ENCODE data around the gene HIGD1A.
"Not testable (repeated sequence)": the region's sequence is repeated elsewhere in the genome, so short reads cannot be mapped to it uniquely, and the experiment has no call there.

The HIGD1A gene

GRCh38 chr3:42829083-42829627 is 24.9 kb upstream of the HIGD1A start:
- no peak for DNase-seq

- no peak for DNase-seq
These were observed 23.4 kb upstream of the HIGD1A start for GRCh38 chr3:42827654-42828053.

DNA sequence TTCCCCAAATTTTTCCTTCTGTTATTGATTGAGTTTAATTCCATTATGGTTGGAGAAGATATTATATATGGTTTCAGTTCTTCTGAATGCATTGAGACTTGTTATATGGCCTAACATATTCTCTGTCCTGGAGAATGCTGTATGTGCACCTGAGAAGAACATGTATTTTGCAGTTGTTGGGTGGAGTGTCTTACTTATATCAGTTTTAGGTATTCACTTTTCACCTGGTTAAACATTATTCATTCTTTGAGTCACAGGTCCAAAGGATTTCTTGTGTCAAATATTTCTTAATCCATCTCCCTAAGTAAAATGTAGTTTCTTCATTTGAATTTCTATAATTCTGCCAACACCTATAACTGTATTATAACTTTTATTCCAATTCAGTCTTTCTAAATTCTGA is 22.7 kb upstream of the HIGD1A start:
- no peak for DNase-seq

DNA sequence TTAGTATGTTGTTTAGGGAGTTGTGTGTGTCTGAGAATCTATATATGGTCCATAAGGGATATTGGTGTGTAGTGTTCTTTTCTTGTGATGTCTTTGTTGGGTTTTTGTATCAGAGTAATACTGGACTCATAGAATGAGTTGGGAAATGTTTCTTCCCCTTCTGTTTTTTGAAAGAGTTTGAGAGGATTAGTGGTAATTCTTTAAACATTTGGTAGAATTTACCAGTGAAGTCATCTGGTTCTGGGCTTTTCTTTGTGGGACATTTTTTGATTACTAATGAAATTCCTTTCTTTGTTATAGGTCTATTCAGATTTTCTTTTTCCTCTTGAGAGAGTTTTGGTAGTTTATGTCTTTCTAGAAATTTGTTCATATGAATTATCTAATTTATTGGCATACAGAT is 21.9 kb upstream of the HIGD1A start:
- no peak for DNase-seq

DNA sequence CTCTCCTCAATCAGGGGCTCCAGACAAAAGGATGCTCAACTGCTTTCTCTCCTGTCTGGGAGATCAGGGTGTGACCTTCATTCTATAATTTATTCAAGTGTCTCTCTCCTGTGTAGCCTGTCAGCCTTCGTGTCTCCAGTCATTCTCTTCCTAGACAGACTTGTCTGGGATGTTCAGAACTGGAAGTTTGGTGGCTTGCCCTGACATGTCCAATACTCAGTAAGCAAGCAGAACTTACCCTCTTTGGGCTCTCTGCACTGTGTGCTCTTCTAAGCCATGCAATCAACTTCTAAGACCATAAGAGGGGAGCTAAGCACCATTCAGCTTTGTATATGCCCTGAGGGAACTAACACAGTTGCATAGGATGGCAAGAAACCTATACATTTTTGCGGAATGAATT is 19.1 kb upstream of the HIGD1A start:
- no peak for DNase-seq

DNA sequence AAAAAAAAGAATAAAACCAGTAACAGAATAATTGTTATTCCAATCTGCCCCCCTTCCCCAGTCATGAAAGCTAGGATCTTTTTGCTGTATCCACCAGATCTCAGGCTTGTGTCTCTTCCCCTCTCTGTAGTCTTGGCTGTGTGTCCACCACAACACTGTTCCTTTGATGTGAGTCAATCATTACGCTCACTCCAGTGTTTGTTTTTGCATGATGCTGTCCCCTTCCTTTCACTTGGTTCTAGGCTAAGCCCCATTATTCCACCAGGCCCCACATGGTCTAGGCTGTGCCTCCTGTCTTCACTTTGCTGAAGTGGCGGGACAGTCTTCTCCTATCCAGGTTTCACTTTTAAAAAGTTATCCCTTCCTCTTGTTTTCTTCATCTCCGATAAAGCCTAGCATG is 18.5 kb upstream of the HIGD1A start:
- no peak for DNase-seq

GRCh38 chr3:42820746-42821051 is 16.4 kb upstream of the HIGD1A start:
- DNase-seq, result no peak

DNA sequence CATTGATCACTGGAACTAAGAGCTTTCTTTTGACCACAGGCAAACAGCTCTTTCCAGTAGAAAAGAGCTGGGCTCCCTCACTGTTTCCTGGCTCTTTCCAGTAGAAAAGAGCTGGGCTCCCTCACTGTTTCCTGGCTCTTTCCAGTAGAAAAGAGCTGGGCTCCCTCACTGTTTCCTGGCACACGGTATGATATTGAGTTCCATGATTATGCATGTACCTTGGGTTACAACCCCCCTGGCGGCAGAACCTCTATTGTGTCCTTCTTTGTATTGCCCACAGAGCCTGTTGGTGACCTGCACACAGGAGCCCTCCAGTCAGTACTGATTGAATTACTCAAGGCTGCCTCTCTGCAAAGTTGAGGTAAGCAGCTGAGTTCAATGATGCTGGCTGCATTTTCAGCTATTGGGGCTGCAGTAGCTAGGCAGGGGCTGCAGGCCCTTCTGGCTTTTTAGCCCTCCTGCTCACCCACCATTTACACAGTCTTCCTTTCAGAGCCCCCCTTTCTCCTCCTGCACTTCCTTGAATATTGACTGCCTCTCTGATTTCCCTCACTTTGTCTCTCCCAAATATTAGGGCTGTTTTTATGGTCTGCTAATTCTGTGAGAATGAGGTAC is 15.2 kb upstream of the HIGD1A start:
- no peak for DNase-seq

- no peak for DNase-seq
These were observed 11.5 kb upstream of the HIGD1A start for GRCh38 chr3:42815826-42816225.

DNA sequence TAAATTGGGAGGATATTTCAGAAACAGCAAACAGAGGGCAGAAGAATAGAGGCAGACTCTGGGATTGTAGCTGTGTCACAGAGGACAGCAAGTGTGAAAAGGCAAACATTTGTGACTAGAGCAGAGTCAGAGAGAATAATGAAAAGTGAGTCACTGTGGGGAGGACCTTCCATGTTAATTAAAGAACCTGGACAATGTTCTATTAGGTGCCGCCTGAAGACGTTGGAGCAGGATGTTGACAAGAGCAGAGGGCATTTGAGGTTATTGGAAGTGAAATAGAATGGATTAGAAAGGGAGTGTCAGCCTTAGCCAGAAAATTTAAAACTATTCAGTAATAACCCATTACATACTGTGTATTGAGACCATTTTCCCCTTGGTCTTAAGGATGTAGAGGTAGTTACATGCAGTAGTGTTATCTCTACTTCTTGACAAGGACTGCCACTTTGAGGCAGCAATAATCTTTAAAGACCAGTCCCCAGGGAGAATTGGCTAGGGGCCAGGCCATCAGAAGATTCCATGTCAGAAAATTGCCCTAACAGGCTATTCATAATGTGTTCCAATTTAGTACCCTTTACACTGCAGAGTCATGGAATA is 10.7 kb upstream of the HIGD1A start:
- no peak for DNase-seq

GRCh38 chr3:42814246-42814645 is 10.0 kb upstream of the HIGD1A start:
- no peak for DNase-seq

DNA sequence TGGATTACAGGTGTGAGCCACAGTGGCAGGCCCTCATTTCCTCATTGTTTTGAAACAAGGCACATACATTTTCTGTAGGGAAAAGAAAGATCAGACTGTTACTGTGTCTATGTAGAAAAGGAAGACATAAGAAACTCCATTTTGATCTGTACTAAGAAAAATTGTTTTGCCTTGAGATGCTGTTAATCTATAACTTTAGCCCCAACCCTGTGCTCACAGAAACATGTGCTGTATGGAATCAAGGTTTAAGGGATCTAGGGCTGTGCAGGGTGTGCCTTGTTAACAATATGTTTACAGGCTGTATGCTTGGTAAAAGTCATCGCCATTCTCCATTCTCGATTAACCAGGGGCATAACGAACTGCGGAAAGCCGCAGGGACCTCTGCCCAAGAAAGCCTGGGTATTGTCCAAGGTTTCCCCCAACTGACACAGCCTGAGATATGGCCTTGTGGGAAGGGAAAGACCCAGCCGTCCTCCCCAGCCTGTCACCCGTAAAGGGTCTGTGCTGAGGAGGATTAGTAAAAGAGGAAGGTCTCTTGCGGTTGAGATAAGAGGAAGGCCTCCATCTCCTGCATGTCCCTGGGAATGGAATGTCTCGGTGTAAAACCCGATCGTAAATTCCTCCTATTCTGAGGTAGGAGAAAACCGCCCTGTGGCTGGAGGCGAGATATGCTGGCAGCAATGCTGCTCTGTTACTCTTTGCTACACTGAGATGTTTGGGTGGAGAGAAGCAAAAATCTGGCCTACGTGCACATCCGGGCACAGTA is 7.0 kb upstream of the HIGD1A start:
- DNase-seq, result not testable (repeated sequence)

DNA sequence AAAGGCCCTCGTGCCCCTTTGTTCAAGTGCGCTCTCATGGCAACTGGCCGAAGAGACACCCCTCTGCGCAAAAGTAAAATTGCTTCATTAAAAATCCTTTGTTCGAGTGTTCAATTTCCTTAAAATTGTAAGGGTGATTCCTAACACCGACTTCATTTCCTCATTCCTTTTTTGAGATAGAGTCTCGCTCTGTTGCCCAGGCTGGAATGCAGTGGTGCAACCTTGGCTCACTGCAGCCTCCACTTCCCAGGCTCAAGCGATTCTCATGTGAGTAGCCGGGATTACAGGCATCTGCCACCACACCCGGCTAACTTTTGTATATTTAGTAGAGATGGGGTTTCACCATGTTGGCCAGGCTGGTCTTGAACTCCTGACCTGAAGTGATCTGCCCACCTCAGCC is 6.4 kb upstream of the HIGD1A start:
- DNase-seq, result not testable (repeated sequence)

- no peak for DNase-seq
These were observed 4.9 kb upstream of the HIGD1A start, which contains the start of gene ACKR2 for GRCh38 chr3:42809202-42809601. Gene ACKR2, plus strand, starts transcription at chr3:42809445. Its CDS starts 55,058 bp downstream, at chr3:42864503.

DNA sequence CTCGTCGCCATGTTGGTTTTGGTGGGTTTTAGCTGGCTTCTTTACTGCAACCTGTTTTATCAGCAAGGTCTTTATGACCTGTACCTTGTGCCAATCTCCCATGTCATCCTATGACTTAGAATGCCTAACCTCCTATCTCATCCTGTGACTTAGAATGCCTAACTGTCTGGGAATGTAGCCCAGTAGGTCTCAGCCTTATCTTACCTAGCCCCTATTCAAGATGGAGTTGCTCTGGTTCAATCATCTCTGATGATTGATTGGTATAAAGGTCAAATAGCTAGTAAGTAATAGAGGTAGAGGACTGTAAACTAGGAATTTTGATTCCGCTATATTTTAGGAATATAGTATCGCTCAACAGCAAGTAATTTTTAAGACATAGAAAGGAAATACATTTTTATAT is 3.6 kb upstream of the HIGD1A start:
- no peak for DNase-seq

DNA sequence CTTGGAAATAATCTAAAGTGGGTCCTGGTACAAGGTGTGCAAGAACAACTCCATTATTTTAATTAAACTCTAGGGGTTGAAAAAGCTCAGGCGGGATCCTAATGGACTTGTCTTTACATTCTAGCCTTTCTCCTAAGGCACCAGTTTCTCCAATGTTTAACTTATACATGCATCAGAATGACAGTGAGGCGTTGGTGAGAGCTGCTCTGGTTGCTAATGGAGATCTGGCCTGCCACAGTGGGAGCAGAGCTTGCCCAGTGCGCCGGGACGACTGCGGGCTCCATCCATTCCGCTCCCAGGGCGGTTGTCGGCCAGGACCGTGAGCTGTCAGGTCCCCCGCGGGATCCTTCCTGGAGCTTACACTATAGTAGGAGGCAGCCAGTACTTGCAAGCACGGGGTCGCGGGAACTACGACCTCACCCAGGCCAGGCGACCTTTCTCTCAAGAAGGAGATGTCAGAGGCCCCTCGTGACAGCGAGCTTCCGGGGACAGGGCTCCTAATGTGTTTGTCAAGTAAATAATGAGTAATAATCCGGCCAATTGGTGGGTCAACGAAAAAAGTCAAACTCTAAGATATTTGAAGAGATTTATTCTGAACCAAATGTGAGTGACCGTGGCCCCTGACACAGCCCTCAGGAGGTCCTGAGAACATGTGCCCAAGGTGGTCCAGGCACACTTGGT is 991 bp upstream of the HIGD1A start:
- no peak for DNase-seq

DNA sequence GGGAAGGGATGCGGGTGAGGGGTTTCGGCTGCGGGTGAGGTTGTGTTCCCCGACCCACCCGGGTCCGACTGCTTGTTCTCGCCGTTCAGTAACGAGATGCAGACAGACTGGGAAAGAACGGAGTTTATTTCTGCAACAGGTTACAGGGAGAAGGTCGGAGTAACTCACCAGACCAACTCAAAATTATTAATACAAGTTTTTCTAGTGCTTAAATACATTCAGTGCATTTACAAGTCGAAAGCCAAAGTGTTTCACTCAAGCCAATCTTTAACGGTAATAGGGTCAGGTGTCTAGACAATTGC is 492 bp upstream of the HIGD1A start:
- DNase-seq, result no peak

- DNase-seq, result no peak
These were observed 730 bp downstream of the HIGD1A start for GRCh38 chr3:42803414-42804105.

DNA sequence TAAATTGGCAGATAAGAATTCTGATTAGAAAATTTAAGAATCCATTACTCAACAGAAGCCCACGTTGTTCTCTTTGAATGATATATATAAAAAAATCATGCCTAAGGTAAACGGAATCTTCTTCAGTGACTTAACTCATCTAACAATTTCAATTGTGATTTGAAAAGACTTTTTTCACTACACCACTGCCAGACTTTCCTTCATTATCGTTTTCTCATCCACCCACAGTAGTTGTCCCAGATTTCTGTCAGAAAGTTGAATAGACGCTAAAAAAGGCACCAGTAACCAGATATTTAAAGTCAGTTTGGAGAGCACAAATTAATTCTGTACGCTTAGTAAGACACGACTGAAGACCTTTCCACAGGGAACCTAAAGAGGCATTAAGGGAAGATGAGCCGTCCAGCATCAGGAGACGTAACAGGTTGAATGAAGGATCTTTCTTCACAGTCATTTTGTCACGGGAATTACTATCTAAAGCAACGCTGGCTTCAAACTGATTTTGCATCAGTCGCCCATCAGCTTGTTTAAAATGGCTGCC is 1.3 kb downstream of the HIGD1A start:
- DNase-seq, result no peak

- no peak for DNase-seq
These were observed 2.5 kb downstream of the HIGD1A start for GRCh38 chr3:42801784-42802183.

- DNase-seq, result no peak
These were observed 3.2 kb downstream of the HIGD1A start for GRCh38 chr3:42801048-42801620.

GRCh38 chr3:42800251-42800650 is 4.0 kb downstream of the HIGD1A start:
- DNase-seq, result no peak
